OCI-LY7 (cell line): ENCODE measurements around the gene CMSS1. TPM values are rescaled to one million over a fixed set of nuclear protein-coding genes. Genes with fewer than 3 reads are reported as not detected.

ENCODE experiments used
- BruUV-seq: library from RNA; stranded (reverse); fragments of 400-500 nt; replicated peaks from 2 replicates; lab custom pipeline; 2021; lab: Mats Ljungman, UMichigan
- CTCF ChIA-PET: fragments of 300-600 bp; sonication (Branson Sonifier 250); formaldehyde crosslinking; loops from one replicate; lab custom pipeline; 2022; ENCODE audit warnings: antibody characterized with exemption; ENCODE audit not compliant: unreplicated experiment; lab: Charles Lee
- POLR2A ChIA-PET: fragments of 300-600 bp; sonication (Branson Sonifier 250); formaldehyde crosslinking; loops from one replicate; lab custom pipeline; 2022; ENCODE audit warnings: antibody characterized with exemption; lab: Charles Lee
- DNase-seq: peaks from one replicate; pipeline ENCODE4 v3.0.0-alpha.2; 2015; ENCODE audit warnings: low spot score
- H2AFZ ChIP-seq: fragments of 200-600 bp; sonication (generic), shearing (Covaris generic); 2 replicates; pipeline ENCODE4 v1.6.1; 2014; ENCODE audit warnings: mild to moderate bottlenecking, antibody characterized with exemption, low read length, moderate library complexity
- H3K27ac ChIP-seq: fragments of 200-600 bp; sonication (generic); 2 replicates; pipeline ENCODE4 v1.5.1; 2014; ENCODE audit warnings: mixed run types, low read depth, mild to moderate bottlenecking, moderate library complexity, low read length, inconsistent platforms; ENCODE audit not compliant: poor library complexity, severe bottlenecking
- H3K36me3 ChIP-seq: fragments of 200-600 bp; sonication (generic); 2 replicates; pipeline ENCODE4 v1.6.1; 2014; ENCODE audit warnings: mild to moderate bottlenecking, antibody characterized with exemption, low read length, moderate library complexity, mixed read lengths; ENCODE audit not compliant: insufficient read depth
- H3K4me1 ChIP-seq: fragments of 200-600 bp; sonication (generic); 2 replicates; pipeline ENCODE4 v1.5.1; 2014; ENCODE audit warnings: mild to moderate bottlenecking, low read length; ENCODE audit not compliant: insufficient read depth, poor library complexity, severe bottlenecking
- H3K4me2 ChIP-seq: fragments of 200-600 bp; sonication (generic); 2 replicates; pipeline ENCODE4 v1.6.1; 2014; ENCODE audit warnings: mild to moderate bottlenecking, low read length
- H3K4me3 ChIP-seq: fragments of 200-600 bp; sonication (generic); 2 replicates; pipeline ENCODE4 v1.5.1; 2014; ENCODE audit warnings: mild to moderate bottlenecking, low read depth, low read length; ENCODE audit not compliant: poor library complexity, severe bottlenecking
- H3K79me2 ChIP-seq: fragments of 200-600 bp; sonication (generic); 2 replicates; pipeline ENCODE4 v1.6.1; 2016; ENCODE audit warnings: low read depth, mild to moderate bottlenecking, low read length, moderate library complexity, mixed read lengths; ENCODE audit not compliant: insufficient read depth
- H3K9me2 ChIP-seq: fragments of 200-600 bp; sonication (generic); 2 replicates; pipeline ENCODE4 v1.6.1; 2016; ENCODE audit warnings: mild to moderate bottlenecking, low read length, mixed read lengths; ENCODE audit not compliant: insufficient read depth
- H3K9me3 ChIP-seq: fragments of 200-600 bp; sonication (generic); 2 replicates; pipeline ENCODE4 v1.6.1; 2014; ENCODE audit warnings: mild to moderate bottlenecking, mixed run types, low read length, mixed read lengths
- H4K20me1 ChIP-seq: fragments of 200-600 bp; sonication (generic); 2 replicates; pipeline ENCODE4 v1.6.1; 2014; ENCODE audit warnings: mild to moderate bottlenecking, antibody characterized with exemption, low read length, moderate library complexity, mixed read lengths; ENCODE audit not compliant: insufficient read depth
- CTCF ChIP-seq: fragments of 200-600 bp; sonication (generic); conservative IDR thresholded peaks from 2 replicates; pipeline ENCODE4 v1.5.1; 2014; ENCODE audit warnings: mild to moderate bottlenecking, antibody characterized with exemption, low read length, moderate library complexity, mixed read lengths
- EZH2phosphoT487 ChIP-seq: fragments of 200-600 bp; sonication (generic); IDR thresholded peaks from 2 replicates; pipeline ENCODE4 v1.6.1; 2018; ENCODE audit warnings: low read depth, borderline replicate concordance, mild to moderate bottlenecking, mixed run types, antibody characterized with exemption, low read length, moderate library complexity, mixed read lengths
- intact Hi-C: fragments of 100-400 bp; cut with micrococcal nuclease; formaldehyde crosslinking; loops from one replicate; pipeline ENCODE4 v1.10.0; 2022; ENCODE audit not compliant: unreplicated experiment
- total RNA-seq, 2 experiments: library from RNA; depleted of rRNA in 1 of 2; stranded (reverse); fragments of >200 nt in 1 of 2; shearing (Covaris generic) in 1 of 2; gene quantifications; 2 replicates each; pipeline ENCODE4 v1.2.3, GENCODE V29; 2014 to 2022

Gene CMSS1
- total RNA-seq, 2 experiments from 2014 or later: 25.7 to 46.6 TPM

- ChIA-PET CTCF (no interaction called here), POLR2A (no interaction called here)
- no peaks in the 10 kb centered on the region for H3K9me2 ChIP-seq
- intact Hi-C loops: no loop called here
- no TSS peak for BruUV-seq
- no peaks in the 10 kb centered on the region for H4K20me1 ChIP-seq
- H3K27ac ChIP-seq: no peak overlapping the region
- no peak overlapping the region for H3K4me3 ChIP-seq
- H3K9me3 ChIP-seq: no peaks in the 10 kb centered on the region
- TF ChIP-seq CTCF: no peak
- no peak for TF ChIP-seq EZH2phosphoT487
- no peak overlapping the region for H2AFZ ChIP-seq
- no peaks in the 10 kb centered on the region for H3K79me2 ChIP-seq
- no peaks in the 10 kb centered on the region for H3K4me1 ChIP-seq
- DNase-seq: no peak
- no peak overlapping the region for H3K4me2 ChIP-seq
- no peaks in the 10 kb centered on the region for H3K36me3 ChIP-seq
Observed at GRCh38 chr3:100081311-100081710, 263.6 kb downstream of the CMSS1 start.

GRCh38 chr3:100081986-100082692 lies 264.5 kb downstream of the CMSS1 start:
- Histone ChIP-seq H3K79me2 (no peaks in the 10 kb centered on the region), H3K4me1 (no peaks in the 10 kb centered on the region), H3K36me3 (no peaks in the 10 kb centered on the region), H3K4me3 (no peak overlapping the region), H4K20me1 (no peaks in the 10 kb centered on the region; the same call in 1 of the 2 replicates), H3K9me2 (no peaks in the 10 kb centered on the region), H3K9me3 (no peaks in the 10 kb centered on the region), H3K27ac (no peak overlapping the region), H3K4me2 (no peak overlapping the region), H2AFZ (no peak overlapping the region)
- DNase-seq: no peak
- no TSS peak for BruUV-seq
- TF ChIP-seq CTCF (no peak), EZH2phosphoT487 (no peak)
- intact Hi-C loops: no loop called here
- POLR2A ChIA-PET: interaction anchor here (1.1 kb wide), 1 partner anchor 8 kb away, joined by 6 read pairs; no protein-coding TSS in a partner anchor
- CTCF ChIA-PET: no interaction called here

DNA sequence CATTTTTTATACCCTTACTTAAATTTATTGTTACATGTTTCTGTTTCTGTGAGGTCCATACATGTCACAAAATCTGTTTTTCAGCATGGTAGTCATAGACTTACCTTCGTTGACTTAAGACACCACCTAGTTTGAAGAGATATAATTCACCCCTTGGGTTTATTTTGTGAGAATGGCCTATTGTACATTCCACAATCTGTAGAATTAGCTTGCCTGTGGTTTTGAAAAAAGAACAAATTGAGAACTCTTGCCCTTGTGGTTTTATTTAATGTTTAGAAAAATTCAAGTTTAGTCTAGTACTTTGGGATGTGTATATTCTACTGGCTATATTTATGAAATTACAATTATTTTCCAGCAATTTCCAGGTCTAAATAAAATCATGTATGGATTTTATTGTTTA lies 265.1 kb downstream of the CMSS1 start:
- H3K27ac ChIP-seq: no peak overlapping the region
- no peaks in the 10 kb centered on the region for H3K9me3 ChIP-seq
- H3K4me1 ChIP-seq: no peaks in the 10 kb centered on the region
- TF ChIP-seq CTCF: no peak
- no peak for TF ChIP-seq EZH2phosphoT487
- intact Hi-C loops: no loop called here
- H3K4me3 ChIP-seq: no peak overlapping the region
- H4K20me1 ChIP-seq: no peaks in the 10 kb centered on the region; the same call in 1 of the 2 replicates
- no peaks in the 10 kb centered on the region for H3K79me2 ChIP-seq
- no peaks in the 10 kb centered on the region for H3K36me3 ChIP-seq
- no TSS peak for BruUV-seq
- H2AFZ ChIP-seq: no peak overlapping the region
- DNase-seq: no peak
- H3K4me2 ChIP-seq: no peak overlapping the region
- CTCF ChIA-PET: no interaction called here
- H3K9me2 ChIP-seq: no peaks in the 10 kb centered on the region
- POLR2A ChIA-PET: interaction anchor here (1.1 kb wide), 1 partner anchor 9 kb away, joined by 6 read pairs; no protein-coding TSS in a partner anchor
